ENCODE data around the gene DRICH1.
A peak's percentile ranks its signal among the peaks of the same experiment; 100 is the strongest.
"Not testable (repeated sequence)": the region's sequence is repeated elsewhere in the genome, so short reads cannot be mapped to it uniquely, and the experiment has no call there.

The DRICH1 gene

DNA sequence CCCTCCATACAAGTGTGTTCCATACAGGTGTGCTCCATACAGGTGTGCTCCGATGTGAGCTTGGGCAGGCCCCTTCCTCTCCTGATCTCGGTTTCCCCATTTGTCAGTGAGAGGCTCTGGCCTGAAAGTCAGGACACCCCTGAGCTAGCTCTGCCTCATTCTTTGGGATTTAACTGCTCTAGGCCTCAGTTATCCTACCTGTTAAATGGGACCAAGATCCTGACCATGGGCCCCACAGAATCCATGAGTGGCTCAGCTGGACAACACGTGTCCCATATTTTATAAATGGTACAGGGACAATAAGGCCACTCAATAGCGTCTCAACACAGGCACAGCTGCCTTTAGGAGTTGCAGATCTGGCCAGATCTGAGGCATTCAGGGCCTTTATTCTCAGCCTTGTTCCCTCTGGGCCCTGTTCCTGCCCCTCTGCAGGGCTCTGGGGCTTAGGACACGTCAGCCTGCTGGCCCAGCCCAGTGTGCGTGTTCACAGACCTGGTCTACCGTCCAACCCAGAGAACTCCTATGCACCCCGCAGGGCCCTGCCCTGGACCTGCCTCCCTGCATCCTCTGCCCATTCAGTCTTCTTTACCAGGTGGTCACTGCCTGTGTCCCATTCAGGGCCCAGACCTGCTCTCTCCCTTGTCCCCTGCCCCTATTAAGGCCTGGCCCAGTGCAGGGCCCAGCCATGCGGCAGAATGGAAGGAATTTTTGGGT lies 33.2 kb downstream of the DRICH1 start:
- DNase-seq (ENCODE audit: low spot score), result no peak

DNA sequence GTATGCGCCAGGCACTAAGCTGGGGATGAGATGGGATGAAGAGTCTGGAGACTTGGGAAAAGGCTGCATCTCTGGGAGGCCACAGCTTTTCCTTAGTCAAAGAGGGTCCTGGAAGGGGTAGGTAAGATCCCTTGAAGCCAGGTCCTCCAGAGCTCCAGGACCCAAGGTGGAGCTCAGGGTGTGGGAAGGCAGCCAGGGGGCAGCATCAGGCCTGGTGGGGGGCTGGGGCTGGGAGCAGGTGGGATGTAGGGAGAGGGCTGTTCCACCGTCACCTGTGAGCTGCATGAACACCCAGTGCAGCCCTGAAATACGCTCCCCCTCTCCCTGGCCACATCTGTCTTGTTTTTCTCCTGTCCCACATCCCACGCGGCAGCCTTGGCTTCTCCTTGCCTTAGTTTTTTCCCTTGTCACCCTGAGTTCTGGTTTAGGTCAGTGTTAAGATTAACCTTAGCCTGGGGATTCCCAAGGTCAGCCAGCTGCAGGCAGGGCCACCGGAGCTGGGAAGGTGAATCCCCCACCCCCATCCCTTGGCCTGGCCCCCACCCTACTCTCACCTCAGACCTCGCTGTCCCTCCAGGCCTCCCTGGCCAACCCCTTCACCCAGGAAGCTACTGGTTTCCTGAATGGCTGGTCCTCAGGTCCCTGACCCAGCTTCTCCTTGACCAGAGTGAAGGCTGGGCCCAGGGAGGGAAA lies 34.4 kb downstream of the DRICH1 start:
- DNase-seq (ENCODE audit: low spot score), result not testable (repeated sequence)

GRCh38 chr22:23595904-23596303 lies 36.2 kb downstream of the DRICH1 start:
- DNase-seq (ENCODE audit: low spot score), result not testable (repeated sequence)

DNA sequence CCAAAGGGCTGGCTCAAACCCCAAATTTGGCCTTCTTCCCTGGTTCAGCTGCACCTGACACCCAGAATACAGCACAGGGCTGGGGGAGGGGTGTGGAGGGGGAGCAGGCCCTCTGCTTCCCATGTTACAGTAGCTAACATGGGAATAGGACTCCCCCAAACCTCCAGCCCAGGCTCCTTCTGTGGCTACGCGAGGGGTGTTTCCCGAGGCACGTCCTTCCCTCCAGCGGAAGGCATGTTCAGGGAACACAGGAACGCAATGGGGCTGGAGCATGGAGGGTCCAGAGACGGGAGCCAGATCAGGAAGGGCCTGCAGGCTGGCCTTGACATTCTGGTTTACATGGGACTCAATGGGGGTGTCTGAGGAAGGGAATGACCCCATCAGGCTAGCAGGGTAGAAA lies 40.3 kb downstream of the DRICH1 start:
- DNase-seq (ENCODE audit: low spot score), result no peak

GRCh38 chr22:23591201-23591791 lies 40.8 kb downstream of the DRICH1 start:
- peak; percentile 33 for DNase-seq (ENCODE audit: low spot score)

- no peak for DNase-seq (ENCODE audit: low spot score)
Measured at GRCh38 chr22:23583836-23584235, 48.3 kb downstream of the DRICH1 start.

- DNase-seq (ENCODE audit: low spot score), result no peak
Measured at GRCh38 chr22:23583153-23583552, 49.0 kb downstream of the DRICH1 start.

- no peak for DNase-seq (ENCODE audit: low spot score)
Measured at GRCh38 chr22:23581260-23581650, 50.9 kb downstream of the DRICH1 start.

- no peak for DNase-seq (ENCODE audit: low spot score)
Measured at GRCh38 chr22:23580576-23581259, 51.4 kb downstream of the DRICH1 start.

DNA sequence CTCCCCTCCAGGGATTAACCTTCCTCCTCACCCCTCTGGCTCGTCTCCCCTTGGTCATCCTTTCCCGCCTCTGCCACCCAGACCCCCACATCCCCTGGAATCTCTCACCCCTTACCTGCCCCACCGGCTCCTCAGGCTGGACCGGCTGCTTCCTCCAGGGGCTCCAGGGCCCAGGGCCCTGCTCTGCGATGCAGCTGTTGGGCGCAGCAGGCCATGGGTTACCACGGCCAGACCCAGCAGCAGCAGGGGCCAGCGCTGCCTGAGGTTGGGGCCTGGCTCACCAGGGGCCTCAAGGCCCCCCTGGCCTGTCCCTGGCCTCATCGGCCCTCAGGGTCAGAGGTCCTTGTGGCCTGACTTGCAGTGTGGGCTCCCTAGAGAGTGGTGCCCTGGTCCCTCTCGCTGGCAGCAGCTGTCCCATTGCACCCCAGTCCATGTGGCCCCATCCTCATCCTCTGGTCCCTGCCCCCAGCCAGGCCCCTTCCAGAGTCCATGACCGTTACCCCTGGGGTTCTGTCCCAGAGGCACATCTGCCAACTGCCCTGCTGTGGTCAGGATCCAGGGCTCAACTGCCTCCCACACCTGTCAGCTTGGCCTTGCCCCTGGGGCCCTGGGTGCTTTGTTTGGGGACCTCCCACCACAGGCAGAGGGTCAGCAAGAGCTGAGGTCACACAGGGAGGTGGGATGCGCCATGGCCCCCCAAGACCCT lies 52.1 kb downstream of the DRICH1 start, which contains the start of gene IGLL1:
TSS of gene IGLL1 (minus strand) at position 421 of the 706 bp plus-strand sequence. CDS start at position 321, 100 bp downstream.
- no peak for DNase-seq (ENCODE audit: low spot score)

DNA sequence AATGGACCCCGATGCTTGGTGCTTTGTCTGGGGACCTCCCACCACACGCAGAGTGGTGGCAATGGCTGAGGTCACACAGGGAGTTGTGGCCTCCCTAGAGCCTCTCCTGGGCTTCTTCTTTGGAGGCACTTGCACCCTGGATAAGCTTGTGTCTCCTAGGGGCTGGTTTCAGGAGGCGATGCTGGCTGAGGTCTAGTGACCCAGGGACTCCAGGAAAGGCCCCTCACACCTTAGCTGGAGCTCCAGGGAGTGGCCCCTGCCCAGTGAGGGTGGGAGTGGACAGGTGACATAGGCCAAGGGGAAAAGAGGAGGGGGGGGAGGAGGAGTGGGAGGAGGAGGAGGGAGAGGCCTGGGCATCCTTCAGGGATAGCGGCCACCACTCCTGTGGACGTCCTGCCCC lies 52.8 kb downstream of the DRICH1 start:
- no peak for DNase-seq (ENCODE audit: low spot score)

GRCh38 chr22:23578306-23578705 lies 53.8 kb downstream of the DRICH1 start:
- no peak for DNase-seq (ENCODE audit: low spot score)

DNA sequence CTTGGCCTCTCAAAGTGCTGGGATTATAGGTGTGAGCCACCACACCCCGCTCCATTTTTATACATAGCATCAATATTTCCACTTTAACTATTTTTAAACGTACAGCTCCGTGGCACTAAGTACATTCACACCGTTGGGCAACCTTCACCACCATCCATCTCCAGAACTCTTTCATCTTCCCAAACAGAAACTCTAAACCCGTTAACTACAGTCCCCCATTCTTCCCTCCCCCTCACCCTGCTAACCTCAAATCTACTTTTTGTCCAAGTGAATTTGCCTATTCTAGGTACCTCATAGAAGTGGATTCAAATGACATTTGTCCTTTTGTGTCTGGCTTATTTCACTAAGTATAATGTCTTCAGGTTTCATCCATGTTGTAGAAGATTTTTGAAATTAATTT lies 55.4 kb downstream of the DRICH1 start:
- DNase-seq (ENCODE audit: low spot score), result no peak

GRCh38 chr22:23575601-23576000 lies 56.5 kb downstream of the DRICH1 start:
- DNase-seq (ENCODE audit: low spot score), result no peak

GRCh38 chr22:23574877-23575276 lies 57.2 kb downstream of the DRICH1 start:
- DNase-seq (ENCODE audit: low spot score), result no peak

- no peak for DNase-seq (ENCODE audit: low spot score)
Measured at GRCh38 chr22:23574371-23574811, 57.7 kb downstream of the DRICH1 start.

DNA sequence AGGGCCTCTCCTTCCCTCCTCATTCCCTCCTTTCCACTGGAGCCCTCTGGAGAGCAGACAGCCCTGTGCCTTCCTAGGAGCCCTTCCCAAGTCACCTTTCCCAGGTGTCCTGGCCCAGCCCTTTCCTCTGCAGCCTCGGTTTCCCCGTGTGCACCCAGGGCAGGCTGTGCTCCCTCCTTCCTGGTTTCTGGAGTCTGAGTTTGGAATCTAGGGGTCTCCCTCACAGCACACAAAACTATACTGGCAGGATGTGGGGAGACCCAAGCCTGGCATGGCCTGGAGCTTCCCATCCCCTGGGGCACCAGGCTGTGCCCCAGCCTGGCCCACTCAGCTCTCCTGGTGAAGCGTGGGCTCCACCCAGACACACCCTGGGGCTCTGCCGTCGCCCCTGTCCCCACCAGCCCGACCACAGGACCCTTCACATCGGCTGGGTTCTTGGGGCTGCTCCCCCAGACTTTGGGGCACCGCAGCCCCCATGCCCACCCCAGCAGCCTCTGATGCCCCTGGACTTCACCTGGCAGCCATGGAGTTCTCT lies 58.4 kb downstream of the DRICH1 start:
- not testable (repeated sequence) for DNase-seq (ENCODE audit: low spot score)

DNA sequence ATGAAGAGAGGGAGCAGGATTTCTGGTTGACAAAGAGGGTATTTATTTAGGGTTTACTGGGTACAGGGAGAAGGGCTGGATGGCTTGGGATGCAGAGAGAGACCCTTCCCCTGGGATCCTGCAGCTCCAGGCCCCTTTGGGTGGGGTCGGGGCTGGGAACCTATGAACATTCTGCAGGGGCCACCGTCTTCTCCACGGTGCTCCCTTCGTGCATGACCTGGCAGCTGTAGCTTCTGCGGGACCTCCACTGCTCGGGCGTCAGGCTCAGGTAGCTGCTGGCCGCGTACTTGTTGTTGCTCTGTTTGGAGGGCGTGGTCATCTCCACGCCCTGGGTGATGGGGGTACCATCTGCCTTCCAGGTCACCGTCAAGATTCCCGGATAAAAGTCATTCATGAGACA lies 59.0 kb downstream of the DRICH1 start:
- DNase-seq (ENCODE audit: low spot score), result not testable (repeated sequence)

- no peak for DNase-seq (ENCODE audit: low spot score)
Measured at GRCh38 chr22:23571486-23571885, 60.6 kb downstream of the DRICH1 start.

DNA sequence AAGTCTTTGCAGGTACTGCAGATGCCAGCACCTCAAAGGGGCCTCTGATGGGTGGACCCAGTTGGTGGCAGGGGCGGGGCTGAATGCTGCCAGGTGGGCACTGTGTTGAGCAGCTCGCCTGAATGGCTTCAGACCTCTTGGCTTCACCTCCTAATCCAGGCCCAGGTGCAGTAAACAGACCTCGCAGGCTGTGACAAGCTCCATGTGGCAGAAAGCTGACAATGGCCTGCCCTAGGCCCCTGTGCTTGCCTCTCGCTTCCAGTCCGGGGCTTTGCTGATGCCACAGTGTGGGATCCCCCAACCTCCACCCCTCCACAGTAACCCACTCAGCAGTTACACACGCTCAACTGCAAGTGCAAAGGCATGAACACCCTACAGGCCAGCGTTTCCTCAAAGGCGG lies 61.4 kb downstream of the DRICH1 start:
- no peak for DNase-seq (ENCODE audit: low spot score)

GRCh38 chr22:23569716-23570115 lies 62.4 kb downstream of the DRICH1 start:
- no peak for DNase-seq (ENCODE audit: low spot score)

DNA sequence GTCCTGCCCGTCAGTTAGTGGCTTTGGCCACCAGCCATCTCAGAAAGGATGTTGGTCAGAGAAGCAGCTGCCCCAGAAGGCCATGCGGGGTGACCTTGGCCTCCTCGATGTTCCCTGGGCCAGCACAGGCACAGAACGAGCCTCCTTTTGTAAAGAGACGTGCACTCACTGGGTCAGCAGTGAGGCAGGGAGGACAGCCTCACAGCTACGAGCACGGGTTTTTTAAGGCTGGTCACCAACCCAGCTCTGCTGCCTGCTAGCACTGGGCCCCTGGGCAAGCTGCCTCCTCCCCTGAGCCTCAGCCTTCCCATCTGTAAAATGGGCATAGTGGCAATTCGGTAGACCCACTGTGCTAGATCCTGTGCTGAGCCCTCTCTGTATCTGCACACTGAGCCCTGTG lies 62.8 kb downstream of the DRICH1 start:
- DNase-seq (ENCODE audit: low spot score), result no peak
